DMS114 treated with DMSO at 0.1 percent for 48 hours (cell line): ENCODE measurements around the gene PRC1.

Source experiments
- DNase-seq: peaks from one replicate; lab custom pipeline; 2025; ENCODE audit not compliant: unreplicated experiment; lab: John Stamatoyannopoulos, UW

PRC1 gene

GRCh38 chr15:90990446-90990845, 3.9 kb downstream of the PRC1 start:
- DNase-seq = no peak

- no peak for DNase-seq
These were observed 5.1 kb downstream of the PRC1 start for GRCh38 chr15:90989040-90989768.

GRCh38 chr15:90988296-90988695, 6.0 kb downstream of the PRC1 start:
- DNase-seq = no peak

- no peak for DNase-seq
These were observed 6.7 kb downstream of the PRC1 start for GRCh38 chr15:90987561-90988141.

GRCh38 chr15:90986790-90987507, 7.4 kb downstream of the PRC1 start:
- no peak for DNase-seq

GRCh38 chr15:90982135-90982534, 12.2 kb downstream of the PRC1 start:
- DNase-seq = no peak

- DNase-seq = no peak
These were observed 12.7 kb downstream of the PRC1 start for GRCh38 chr15:90981681-90982080.

- DNase-seq = no peak
These were observed 14.8 kb downstream of the PRC1 start for GRCh38 chr15:90979582-90979981.

- DNase-seq = no peak
These were observed 20.1 kb downstream of the PRC1 start for GRCh38 chr15:90974216-90974615.

GRCh38 chr15:90972133-90972532, 22.2 kb downstream of the PRC1 start:
- no peak for DNase-seq

GRCh38 chr15:90970274-90970673, 24.1 kb downstream of the PRC1 start:
- no peak for DNase-seq

GRCh38 chr15:90968434-90968833, 25.9 kb downstream of the PRC1 start:
- no peak for DNase-seq

GRCh38 chr15:90967206-90967605, 27.1 kb downstream of the PRC1 start:
- no peak for DNase-seq

GRCh38 chr15:90966262-90966661, 28.1 kb downstream of the PRC1 start:
- no peak for DNase-seq

- DNase-seq = no peak
These were observed 32.3 kb downstream of the PRC1 start for GRCh38 chr15:90962021-90962420.

- no peak for DNase-seq
These were observed 33.8 kb downstream of the PRC1 start for GRCh38 chr15:90960298-90961091.

GRCh38 chr15:90959894-90960293, 34.4 kb downstream of the PRC1 start:
- DNase-seq = no peak

GRCh38 chr15:90959028-90959595, 35.2 kb downstream of the PRC1 start:
- no peak for DNase-seq

GRCh38 chr15:90957791-90958190, 36.5 kb downstream of the PRC1 start:
- DNase-seq = no peak

- no peak for DNase-seq
These were observed 37.1 kb downstream of the PRC1 start for GRCh38 chr15:90957031-90957790.
